Measurements from ENCODE around the gene ZDHHC12.

The ZDHHC12 gene

GRCh38 chr9:128729766-128730517, 6.0 kb upstream of the ZDHHC12 start:
- no peak for DNase-seq

DNA sequence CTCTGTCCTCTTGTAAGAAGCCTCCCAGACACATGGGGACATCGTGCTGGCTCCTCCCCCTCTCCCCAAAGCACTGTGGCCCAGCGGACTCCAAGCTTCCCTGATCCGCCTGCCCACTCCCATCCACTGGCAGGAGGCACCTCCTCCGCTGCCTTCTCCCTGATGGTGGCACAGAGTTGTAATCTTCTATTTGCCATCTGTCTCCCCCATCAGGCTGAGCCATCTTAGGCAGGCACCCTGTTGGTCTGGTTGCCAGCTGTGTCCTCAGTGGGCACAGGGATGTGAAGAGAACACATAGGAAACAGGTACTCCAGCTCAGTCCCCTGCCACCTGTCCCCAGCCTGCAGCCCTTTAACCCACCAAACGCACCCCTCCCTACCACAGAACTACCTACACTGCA, 5.4 kb upstream of the ZDHHC12 start:
- DNase-seq, result peak in 1 of 2 donors; percentile 1

- DNase-seq, result no peak
Observed at GRCh38 chr9:128728298-128728697, 4.4 kb upstream of the ZDHHC12 start.

GRCh38 chr9:128727640-128728248, 3.8 kb upstream of the ZDHHC12 start:
- no peak for DNase-seq

GRCh38 chr9:128724744-128725211, 851 bp upstream of the ZDHHC12 start:
- peak; percentile 30 to 33 for DNase-seq

GRCh38 chr9:128723352-128723865, 518 bp downstream of the ZDHHC12 start:
- no peak for DNase-seq

DNA sequence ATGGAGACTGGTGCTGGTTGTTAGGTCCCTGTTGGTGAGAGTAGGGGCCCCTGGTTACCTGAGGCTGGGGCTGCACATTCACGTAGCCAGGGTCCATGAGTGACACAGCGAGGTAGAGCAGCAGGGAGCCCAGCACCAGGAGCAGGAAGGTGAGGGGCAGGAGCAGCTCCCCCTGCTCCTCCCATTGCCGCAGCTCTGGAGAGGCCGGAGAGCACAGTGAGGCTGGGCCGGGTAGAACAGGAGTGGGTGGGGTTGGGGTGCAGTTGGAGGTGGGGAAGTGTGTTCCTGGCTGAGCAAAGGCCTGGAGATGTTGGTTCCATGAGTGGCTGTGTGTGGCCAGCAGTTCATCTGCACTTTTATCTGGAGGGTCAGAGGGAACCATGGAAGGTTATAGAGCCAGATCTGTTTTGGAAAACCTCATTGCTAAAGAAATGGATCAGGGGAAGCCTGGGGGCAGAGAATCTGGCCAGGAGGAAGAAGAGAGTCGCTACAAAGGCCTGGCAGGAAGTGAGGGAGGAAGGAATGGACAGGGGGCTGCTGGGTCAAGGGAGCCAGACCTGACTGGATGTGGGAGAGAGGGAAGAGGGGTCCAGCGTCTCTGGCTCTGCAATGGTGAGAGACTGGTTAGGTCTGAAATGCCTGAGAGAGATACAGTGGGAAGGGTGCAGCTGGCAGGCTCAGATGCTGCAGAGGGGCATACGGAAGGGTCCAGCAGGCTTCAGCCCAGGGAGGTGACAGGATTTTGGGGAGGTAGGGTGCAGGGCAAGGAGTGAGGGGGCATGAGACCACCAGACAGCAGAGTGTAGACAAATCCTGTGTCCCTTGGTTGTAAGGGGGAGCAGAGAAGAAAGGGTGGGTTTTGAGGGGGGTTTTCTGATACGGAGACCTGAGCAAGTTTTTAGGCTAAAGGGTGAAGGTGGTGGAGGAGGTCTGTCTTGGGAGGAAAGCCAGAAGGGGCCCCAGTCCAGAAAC, 1.3 kb downstream of the ZDHHC12 start:
- DNase-seq, result no peak

- no peak for DNase-seq
Observed at GRCh38 chr9:128721487-128722010, 2.4 kb downstream of the ZDHHC12 start.

- DNase-seq, result no peak
Observed at GRCh38 chr9:128720841-128721486, 3.0 kb downstream of the ZDHHC12 start.

GRCh38 chr9:128719919-128720605, 3.9 kb downstream of the ZDHHC12 start:
- DNase-seq, result no peak

DNA sequence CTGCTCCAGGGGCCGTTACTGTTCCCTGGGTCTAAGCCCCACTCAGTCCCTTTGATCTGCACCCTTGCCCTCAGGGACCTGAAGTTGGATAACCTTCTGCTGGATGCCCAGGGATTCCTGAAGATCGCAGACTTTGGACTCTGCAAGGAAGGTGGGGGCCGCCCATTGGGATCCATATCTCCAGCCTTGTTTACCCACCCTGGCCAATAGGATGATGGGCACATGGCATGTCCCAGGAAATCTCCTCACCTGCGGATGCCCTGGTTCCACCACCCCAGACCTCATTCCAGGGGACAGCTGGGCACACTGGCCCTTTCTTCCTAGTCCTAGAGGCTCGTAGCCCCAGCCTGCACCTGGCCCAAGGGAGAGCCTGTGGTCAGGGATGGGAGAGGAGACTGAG, 5.5 kb downstream of the ZDHHC12 start:
- DNase-seq, result no peak

GRCh38 chr9:128718047-128718446, 5.9 kb downstream of the ZDHHC12 start:
- no peak for DNase-seq

DNA sequence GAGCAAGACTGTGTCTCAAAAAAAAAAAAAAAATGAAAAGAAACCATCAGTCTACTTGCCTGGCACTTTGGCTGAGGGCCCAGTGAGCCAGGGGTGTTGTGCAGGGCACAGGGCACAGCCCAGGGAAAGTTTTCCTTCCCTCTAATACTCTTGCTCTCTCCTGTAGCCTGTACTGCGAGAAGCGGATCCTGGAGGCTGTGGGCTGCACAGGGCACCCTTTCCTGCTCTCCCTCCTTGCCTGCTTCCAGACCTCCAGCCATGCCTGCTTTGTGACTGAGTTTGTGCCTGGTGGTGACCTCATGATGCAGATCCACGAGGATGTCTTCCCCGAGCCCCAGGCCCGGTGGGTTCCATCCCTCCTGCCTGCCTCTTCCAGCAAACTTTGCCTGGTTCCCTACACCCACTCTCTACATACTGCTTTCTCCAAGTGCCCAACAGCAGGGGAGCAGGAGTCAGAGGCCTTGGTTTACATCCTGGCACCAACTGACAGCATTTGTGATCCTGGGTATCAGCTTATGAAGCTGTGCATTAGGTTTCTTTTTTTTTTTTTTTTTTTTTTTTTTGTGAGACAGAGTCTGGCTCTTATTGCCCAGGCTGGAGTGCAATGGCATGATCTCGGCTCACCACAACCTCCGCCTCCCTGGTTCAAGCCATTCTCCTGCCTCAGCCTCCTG, 7.2 kb downstream of the ZDHHC12 start:
- no peak for DNase-seq

DNA sequence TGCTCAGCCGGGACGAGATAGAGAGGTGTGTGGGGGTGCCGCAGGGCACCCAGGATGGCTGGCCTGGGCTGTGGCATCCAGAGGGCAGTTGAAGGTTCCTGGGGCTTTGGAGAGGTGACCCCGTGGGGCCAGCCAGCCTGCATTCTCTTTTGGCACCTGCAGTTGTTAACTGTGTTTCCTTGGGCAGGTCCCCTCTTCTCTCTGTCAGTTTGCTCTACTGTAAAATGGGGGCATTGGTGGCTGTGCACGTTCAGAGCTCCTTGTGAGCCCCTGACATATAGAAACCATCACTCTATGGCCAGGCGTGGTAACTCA, 8.5 kb downstream of the ZDHHC12 start:
- DNase-seq, result no peak

GRCh38 chr9:128714586-128715435, 9.1 kb downstream of the ZDHHC12 start:
- no peak for DNase-seq

- no peak for DNase-seq
Observed at GRCh38 chr9:128713941-128714573, 9.9 kb downstream of the ZDHHC12 start.

DNA sequence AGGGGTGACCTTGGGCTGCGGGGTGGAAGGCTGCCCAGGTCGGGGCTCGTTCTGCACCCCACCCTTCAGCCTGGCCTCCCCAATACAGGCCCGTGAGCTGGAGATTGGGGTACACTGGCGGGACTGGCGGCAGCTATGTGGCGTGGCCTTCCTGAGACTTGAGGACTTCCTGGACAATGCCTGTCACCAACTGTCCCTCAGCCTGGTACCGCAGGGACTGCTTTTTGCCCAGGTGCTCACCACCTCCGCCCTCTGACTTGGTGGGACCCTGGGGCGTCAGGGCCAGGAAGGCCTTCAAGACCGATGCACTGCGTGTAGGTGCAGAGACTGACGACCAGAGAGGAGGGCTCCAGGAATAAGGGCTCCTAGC, 10.5 kb downstream of the ZDHHC12 start:
- DNase-seq, result no peak

GRCh38 chr9:128712451-128713410, 11.2 kb downstream of the ZDHHC12 start:
- no peak for DNase-seq

DNA sequence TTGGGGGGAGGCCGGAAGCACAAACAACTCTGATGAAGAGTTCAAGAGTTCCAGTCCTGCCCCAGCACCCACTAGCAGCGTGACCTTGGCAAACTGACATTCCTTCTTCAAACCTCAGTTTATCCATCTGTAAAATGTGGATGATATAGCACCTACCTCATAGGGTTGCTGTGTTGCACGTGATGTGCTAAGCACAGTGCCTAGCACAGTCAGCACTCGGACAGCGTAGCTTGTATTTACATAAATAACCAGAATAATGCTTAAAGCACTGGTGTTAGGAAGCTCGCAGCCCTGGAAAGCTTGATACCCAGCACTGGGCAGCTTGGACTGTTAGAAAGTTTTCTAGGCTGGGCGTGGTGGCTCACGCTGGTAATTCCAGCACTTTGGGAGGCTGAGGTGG, 16.5 kb downstream of the ZDHHC12 start:
- DNase-seq, result no peak

Data from hippocampal formation (tissue), 2 donors.